ENCODE measurements around the gene GRIK4.
A peak's percentile ranks its signal among the peaks of the same experiment; 100 is the strongest.

Gene GRIK4

GRCh38 chr11:120746376-120746775, 234.8 kb downstream of the GRIK4 start:
- TF ChIP-seq CTCF (IDR thresholded peaks at IDR 0.05; ENCODE audit: low read depth, low read length) = no peak
- DNase-seq (ENCODE audit: low read depth in 2 of 2) = no peak
- no peak overlapping the region for H3K4me3 ChIP-seq (replicated peaks in 1 of 2; ENCODE audit: low read depth in 2 of 2, low read length in 2 of 2)

- no peak for TF ChIP-seq CTCF (IDR thresholded peaks at IDR 0.05; ENCODE audit: low read depth, low read length)
- DNase-seq (ENCODE audit: low read depth in 2 of 2) = peak; percentile 4 to 20
- H3K4me3 ChIP-seq (replicated peaks in 1 of 2; ENCODE audit: low read depth in 2 of 2, low read length in 2 of 2) = no peak overlapping the region
Measured at GRCh38 chr11:120746836-120747609, 235.5 kb downstream of the GRIK4 start.

DNA sequence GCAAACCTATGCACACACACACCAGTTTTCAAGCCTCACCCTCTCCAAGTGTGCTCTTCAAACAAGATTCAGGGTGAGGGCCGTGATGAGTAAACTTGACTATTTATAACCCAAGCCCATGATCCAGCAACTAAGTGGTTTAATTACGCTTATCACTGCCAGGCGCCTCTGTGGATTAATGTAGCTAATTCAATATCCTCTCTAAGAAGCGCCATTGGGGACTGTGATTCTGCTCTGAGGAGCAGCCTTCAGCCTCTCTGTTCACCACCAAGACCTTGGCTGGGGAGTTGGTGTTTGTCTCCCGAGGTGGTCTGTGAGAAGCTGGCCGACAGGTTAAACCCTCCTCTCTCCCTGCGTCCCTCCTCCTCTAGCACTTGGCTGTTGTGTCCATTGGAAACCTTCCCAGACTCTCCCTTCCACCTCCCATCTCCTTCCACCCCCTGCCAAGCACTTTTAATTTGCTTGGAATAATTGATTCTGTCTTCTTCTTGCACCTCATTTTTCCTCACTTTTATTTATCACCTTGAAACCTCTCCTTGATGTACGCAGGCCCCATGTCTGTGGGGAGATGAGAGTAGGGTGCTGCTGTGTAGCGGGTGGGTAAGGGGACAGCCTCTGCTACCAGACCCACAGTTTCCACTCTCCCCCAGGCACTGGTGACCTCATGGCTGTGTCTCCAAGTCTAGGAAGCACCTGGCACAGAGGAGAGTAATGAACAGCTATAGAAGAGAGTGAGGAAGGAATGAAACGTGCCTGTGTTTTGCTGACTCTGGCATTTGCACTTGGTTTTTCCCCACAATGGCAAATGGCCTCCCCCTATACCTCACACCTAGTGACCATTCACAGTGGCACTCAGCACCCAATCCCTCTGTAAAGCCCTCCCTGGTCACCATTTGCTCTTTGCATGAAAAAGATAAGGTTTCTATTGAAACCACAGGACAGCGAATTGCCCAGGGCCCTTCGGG, 236.6 kb downstream of the GRIK4 start:
- H3K4me3 ChIP-seq (replicated peaks in 1 of 2; ENCODE audit: low read depth in 2 of 2, low read length in 2 of 2) = no peak overlapping the region
- no peak for TF ChIP-seq CTCF (IDR thresholded peaks at IDR 0.05; ENCODE audit: low read depth, low read length)
- DNase-seq (ENCODE audit: low read depth in 2 of 2) = no peak

- no peak overlapping the region for H3K4me3 ChIP-seq (replicated peaks in 1 of 2; ENCODE audit: low read depth in 2 of 2, low read length in 2 of 2)
Measured at GRCh38 chr11:120749395-120749794, 237.8 kb downstream of the GRIK4 start.

DNA sequence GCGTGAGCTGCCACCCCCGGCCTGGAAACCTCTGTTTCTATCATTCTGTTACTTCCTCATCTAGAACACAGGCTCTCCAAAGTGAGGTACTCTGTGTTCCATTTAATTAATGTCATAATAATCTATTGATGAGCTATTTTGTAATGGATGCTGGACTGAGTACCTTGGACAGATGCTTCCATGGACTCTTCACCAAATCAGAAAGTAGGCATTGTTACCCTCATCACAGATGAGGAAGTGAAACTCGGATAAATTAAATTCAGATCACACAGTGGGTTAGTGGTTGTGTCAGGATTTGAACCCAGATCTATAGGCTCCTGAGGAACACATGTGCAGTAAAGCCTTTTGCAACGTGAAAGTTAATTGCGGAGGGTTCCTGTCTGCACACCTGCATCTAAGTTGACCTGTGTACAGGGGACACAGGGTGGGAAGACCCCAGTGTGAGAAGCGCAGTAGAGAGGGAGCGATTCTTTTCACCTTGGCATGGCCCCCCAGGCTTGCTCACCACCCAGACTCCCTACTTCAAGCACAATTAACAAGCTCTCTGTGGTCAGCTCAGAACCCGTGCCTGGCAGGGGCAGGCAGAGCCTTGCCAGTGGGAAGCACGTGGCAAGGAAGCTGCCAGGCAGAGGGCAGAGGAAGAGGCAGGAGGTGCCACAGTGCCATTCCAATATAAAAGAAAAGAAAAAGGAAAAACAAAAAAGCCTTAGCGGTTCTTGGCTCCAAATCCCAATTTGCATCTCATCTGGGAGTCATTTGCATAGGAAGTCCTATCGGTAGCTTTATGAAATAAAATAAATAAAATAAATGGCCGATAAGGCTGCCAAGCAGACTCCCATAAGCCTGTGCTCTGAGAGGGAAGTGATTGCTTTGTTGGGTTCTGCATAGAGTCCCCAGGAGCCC, 239.3 kb downstream of the GRIK4 start:
- DNase-seq (ENCODE audit: low read depth in 2 of 2) = no peak
- TF ChIP-seq CTCF (IDR thresholded peaks at IDR 0.05; ENCODE audit: low read depth, low read length) = no peak
- H3K4me3 ChIP-seq (replicated peaks in 1 of 2; ENCODE audit: low read depth in 2 of 2, low read length in 2 of 2) = no peak overlapping the region

More at GRCh38 chr11:120749395-120749794, 237.8 kb downstream of the GRIK4 start:
- no peak for TF ChIP-seq CTCF (IDR thresholded peaks at IDR 0.05; ENCODE audit: low read depth, low read length)
- DNase-seq (ENCODE audit: low read depth in 2 of 2) = no peak

DNA sequence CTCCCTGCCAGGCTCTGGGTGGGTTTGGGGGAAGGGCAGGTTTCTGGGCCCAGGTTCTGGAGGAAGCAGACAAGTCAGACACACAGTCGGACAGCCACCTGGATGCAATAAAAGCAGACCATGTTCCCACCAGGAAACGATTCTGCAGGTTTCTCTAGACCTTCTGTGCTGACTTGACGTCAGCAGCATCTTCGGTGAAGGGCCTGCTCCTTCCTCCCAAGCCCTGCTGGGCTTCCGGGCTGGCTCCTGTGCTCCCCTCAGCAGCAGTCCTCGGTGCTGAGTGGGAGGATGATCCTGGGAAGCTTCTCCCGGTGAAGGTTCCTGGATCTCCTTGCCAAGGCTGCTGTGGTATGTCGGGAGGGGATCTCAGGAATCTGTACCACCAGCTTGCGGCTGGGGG, 240.0 kb downstream of the GRIK4 start:
- DNase-seq (ENCODE audit: low read depth in 2 of 2) = no peak
- no peak for TF ChIP-seq CTCF (IDR thresholded peaks at IDR 0.05; ENCODE audit: low read depth, low read length)

More for the DNA sequence above, 240.0 kb downstream of the GRIK4 start:
- no peak overlapping the region for H3K4me3 ChIP-seq (replicated peaks in 1 of 2; ENCODE audit: low read depth in 2 of 2, low read length in 2 of 2)

Data from cardiac fibroblast (primary cell).